Ishikawa (cell line): Measurements from ENCODE around the gene BACH2.
A peak's percentile ranks its signal among the peaks of the same experiment; 100 is the strongest.

Experiments used
- CEBPB ChIP-seq: IDR thresholded peaks from 2 replicates; pipeline ENCODE4 v1.6.1; 2012
- CREB1 ChIP-seq: IDR thresholded peaks from 2 replicates; pipeline ENCODE4 v1.6.1; 2012; ENCODE audit warnings: low read depth
- EGR1 ChIP-seq: IDR thresholded peaks from 2 replicates; pipeline ENCODE4 v1.6.1; 2012
- EP300 ChIP-seq: IDR thresholded peaks from 2 replicates; pipeline ENCODE4 v1.6.1; 2012; ENCODE audit warnings: borderline replicate concordance
- FOXM1 ChIP-seq: IDR thresholded peaks from 2 replicates; pipeline ENCODE4 v1.6.1; 2012; ENCODE audit warnings: low read depth, borderline replicate concordance
- MAX ChIP-seq: IDR thresholded peaks from 2 replicates; pipeline ENCODE4 v1.6.1; 2012
- NFIC ChIP-seq: IDR thresholded peaks from 2 replicates; pipeline ENCODE4 v1.6.1; 2012
- RAD21 ChIP-seq: IDR thresholded peaks from 2 replicates; pipeline ENCODE4 v1.6.1; 2012; ENCODE audit warnings: low read depth
- REST ChIP-seq: IDR thresholded peaks from 2 replicates; pipeline ENCODE4 v1.6.1; 2012; ENCODE audit warnings: low read depth, mild to moderate bottlenecking
- TAF1 ChIP-seq: IDR thresholded peaks from 2 replicates; pipeline ENCODE4 v1.6.1; 2012; ENCODE audit warnings: low read depth, mild to moderate bottlenecking
- TCF12 ChIP-seq: IDR thresholded peaks from 2 replicates; pipeline ENCODE4 v1.6.1; 2012; ENCODE audit warnings: low read depth
- TEAD4 ChIP-seq: IDR thresholded peaks from 2 replicates; pipeline ENCODE4 v1.6.1; 2012
- USF1 ChIP-seq: IDR thresholded peaks from 2 replicates; pipeline ENCODE4 v1.6.1; 2012
- YY1 ChIP-seq: IDR thresholded peaks from 2 replicates; pipeline ENCODE4 v1.6.1; 2012; ENCODE audit warnings: low read depth
- ZBTB7A ChIP-seq: IDR thresholded peaks from 2 replicates; pipeline ENCODE4 v1.6.1; 2012; ENCODE audit warnings: low read depth

Gene BACH2

GRCh38 chr6:90170601-90171000 lies 126.0 kb downstream of the BACH2 start:
- TF ChIP-seq CEBPB: no peak
- TF ChIP-seq TEAD4: no peak
- TF ChIP-seq TCF12: no peak
- TF ChIP-seq REST: no peak
- no peak for TF ChIP-seq YY1
- TF ChIP-seq RAD21: no peak
- TF ChIP-seq EGR1: no peak
- no peak for TF ChIP-seq MAX

GRCh38 chr6:90169374-90169773 lies 127.3 kb downstream of the BACH2 start:
- no peak for TF ChIP-seq TAF1
- TF ChIP-seq TEAD4: no peak
- no peak for TF ChIP-seq FOXM1
- TF ChIP-seq TCF12: no peak
- no peak for TF ChIP-seq USF1
- TF ChIP-seq ZBTB7A: no peak
- TF ChIP-seq YY1: no peak
- TF ChIP-seq EGR1: no peak
- no peak for TF ChIP-seq EP300
- TF ChIP-seq MAX: no peak
- no peak for TF ChIP-seq RAD21
- TF ChIP-seq CEBPB: no peak
- TF ChIP-seq REST: no peak
- TF ChIP-seq CREB1: no peak
- TF ChIP-seq NFIC: no peak

GRCh38 chr6:90168693-90169131 lies 127.9 kb downstream of the BACH2 start:
- TF ChIP-seq TEAD4 (0 out of 2 replicates have a peak, but pooled peaks have one; percentile 28), FOXM1 (no peak), TCF12 (no peak), EP300 (no peak)

GRCh38 chr6:90167514-90168379 lies 128.9 kb downstream of the BACH2 start:
- TF ChIP-seq FOXM1 (no peak), NFIC (no peak), TCF12 (no peak), ZBTB7A (no peak), YY1 (no peak), TAF1 (no peak), RAD21 (no peak), TEAD4 (no peak), EGR1 (no peak), EP300 (no peak), MAX (no peak), REST (no peak), CEBPB (no peak), USF1 (no peak), CREB1 (no peak)
